Non-pigmented ciliary epithelial cell (primary cell): Measurements from ENCODE around the gene GNG7.
"Not testable (repeated sequence)": the region's sequence is repeated elsewhere in the genome, so short reads cannot be mapped to it uniquely, and the experiment has no call there.

ENCODE experiments used
- DNase-seq: peaks from one replicate; pipeline ENCODE4 v3.0.0-alpha.2; 2010; ENCODE audit warnings: low read depth

The GNG7 gene

GRCh38 chr19:2575734-2576481 is 126.6 kb downstream of the GNG7 start:
- no peak for DNase-seq

DNA sequence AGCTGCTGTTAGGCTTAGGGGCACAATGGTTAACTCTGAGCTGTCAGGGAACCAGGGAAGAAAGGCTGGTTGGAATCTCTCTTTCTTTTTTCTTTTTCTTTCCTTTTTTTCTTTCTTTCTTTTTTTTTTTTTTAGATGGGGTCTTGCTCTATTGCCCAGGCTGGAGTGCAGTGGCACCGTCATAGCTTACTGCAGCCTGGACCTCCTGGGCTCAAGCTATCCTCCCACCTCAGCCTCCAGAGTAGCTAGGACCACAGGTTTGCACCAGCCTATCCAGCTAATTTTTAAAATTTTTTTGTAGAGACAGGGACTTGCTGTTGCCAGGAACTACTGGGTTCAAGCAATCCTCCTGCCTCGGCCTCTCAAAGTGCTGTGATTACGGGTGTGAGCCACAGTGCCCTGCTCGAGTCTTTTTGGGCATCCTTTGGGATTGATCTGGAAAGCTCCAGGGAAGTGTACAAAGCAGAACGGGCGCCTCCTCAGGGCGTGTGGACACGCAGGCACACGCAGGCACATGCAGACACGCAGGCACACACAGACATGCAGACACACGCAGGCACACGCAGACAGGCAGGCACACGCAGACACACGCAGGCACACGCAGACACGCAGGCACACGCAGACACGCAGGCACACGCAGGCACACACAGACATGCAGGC is 127.4 kb downstream of the GNG7 start:
- no peak for DNase-seq

DNA sequence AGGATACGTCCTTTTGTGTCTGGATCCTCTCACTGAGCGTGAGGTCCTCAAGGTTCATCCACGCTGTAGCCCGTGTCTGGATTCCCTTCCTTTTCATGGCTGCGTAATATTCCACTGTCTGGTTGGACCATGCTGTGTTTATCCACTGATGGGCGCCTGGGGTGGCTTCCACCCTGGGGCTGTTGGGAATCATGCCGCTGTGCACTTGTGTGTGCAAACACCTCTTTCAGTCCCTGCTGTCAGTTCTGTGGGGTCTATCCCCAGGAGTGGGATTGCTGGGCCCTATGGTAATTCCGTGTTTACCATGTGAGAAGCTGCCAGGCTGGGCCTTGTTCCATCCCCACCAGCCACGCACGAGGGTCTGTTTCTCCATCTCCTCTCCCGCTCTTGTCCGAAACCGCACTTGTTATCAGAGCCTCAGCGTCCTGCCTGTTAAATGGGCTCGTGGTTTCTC is 128.0 kb downstream of the GNG7 start:
- no peak for DNase-seq

- no peak for DNase-seq
These were observed 128.6 kb downstream of the GNG7 start for GRCh38 chr19:2573916-2574315.

DNA sequence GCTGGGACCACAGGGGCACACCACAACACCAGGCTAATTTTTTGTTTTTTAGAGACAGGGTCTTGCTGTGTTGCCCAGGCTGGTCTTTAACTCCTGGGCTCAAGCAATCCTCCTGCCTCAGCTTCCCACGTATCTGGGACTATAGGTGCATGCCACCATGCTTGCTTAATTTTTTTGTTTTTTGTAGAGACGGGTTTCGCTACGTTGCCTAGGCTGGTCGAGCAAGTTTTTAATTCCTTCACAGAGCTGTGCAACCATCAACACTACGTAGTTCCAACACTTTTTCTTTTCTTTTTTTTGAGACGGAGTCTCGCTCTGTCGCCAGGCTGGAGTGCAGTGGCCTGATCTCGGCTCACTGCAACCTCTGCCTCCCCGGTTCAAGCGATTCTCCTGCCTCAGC is 130.3 kb downstream of the GNG7 start:
- not testable (repeated sequence) for DNase-seq

GRCh38 chr19:2569596-2570465 is 132.7 kb downstream of the GNG7 start:
- DNase-seq, result no peak

GRCh38 chr19:2567996-2568395 is 134.5 kb downstream of the GNG7 start:
- DNase-seq, result no peak

DNA sequence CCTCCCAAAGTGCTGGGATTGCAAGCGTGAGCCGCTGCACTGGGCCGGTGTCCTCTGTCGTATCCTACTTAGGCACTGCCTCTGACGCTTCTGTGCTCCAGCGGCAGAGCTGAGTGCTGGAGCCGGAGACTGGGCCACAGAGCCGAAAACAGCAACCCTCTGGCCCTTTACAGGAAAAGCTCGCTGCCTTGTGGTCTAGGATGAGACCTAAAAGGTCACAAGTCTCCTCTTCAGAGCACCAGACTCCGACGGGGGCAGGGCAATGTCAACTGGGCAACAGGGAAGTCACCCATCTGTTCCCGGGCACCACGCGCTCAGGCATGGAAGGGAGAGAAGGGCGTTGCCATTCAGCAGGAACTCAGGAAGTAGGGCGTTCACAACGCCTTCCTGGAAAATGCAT is 134.9 kb downstream of the GNG7 start:
- no peak for DNase-seq

DNA sequence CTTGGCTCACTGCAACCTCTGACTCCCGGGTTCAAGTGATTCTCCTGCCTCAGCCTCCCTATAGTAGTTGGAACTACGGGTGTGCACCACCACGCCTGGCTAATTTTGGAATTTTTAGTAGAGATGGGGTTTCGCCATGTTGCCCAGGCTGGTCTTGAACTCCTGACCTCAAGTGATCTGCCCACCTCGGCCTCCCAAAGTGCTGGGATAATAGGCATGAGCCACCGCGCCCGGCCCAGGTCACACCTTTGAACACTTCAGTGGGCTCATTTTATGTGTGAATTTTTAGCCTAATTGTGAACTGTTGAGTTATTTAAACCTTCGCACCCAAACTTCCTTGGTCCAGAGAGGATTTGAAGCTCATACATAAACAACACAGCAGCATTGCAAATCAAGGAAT is 138.9 kb downstream of the GNG7 start:
- not testable (repeated sequence) for DNase-seq

DNA sequence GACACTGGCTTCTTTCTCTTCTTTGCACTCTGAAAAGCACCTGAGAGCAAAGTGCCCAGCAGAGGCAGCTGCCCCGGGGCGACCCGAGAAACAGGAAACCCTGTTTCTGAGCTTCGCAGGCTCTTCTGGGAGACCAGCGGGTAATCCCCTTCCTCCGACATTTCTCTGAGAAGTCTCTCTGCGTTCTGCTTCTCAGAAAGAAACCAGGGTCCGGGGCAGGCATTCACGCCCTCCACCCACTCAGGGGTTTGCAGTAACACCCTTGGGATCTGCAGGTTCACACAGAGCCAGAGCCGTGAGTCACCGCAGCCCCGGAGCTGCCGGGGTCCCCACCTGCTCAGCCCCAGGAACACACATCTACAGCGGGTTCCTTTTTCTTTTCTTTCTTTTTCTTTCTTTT is 140.6 kb downstream of the GNG7 start:
- no peak for DNase-seq

DNA sequence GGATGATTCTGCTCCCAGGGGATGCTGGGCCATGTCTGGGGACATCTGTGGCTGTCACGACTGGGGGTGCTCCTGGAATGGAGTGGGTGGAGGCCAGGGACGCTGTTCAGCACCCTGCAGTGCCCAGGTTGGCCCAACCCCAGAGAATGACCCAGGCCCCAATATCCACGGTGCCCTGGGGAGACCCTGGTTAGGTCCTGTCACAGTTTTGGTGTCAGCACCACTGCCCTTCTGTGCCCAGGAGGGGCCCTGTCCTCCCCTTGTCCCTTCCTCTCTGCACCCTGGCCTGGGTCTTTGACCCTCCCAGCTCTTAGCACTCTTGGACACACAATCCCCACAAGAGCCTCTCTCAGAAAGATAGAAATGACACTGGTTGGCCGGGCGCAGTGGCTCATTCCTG is 141.3 kb downstream of the GNG7 start:
- no peak for DNase-seq

GRCh38 chr19:2560369-2560768 is 142.1 kb downstream of the GNG7 start:
- no peak for DNase-seq

- DNase-seq, result no peak
These were observed 144.0 kb downstream of the GNG7 start for GRCh38 chr19:2558543-2558942.

- DNase-seq, result not testable (repeated sequence)
These were observed 144.4 kb downstream of the GNG7 start for GRCh38 chr19:2558131-2558530.

GRCh38 chr19:2557093-2557440 is 145.4 kb downstream of the GNG7 start:
- DNase-seq, result no peak

DNA sequence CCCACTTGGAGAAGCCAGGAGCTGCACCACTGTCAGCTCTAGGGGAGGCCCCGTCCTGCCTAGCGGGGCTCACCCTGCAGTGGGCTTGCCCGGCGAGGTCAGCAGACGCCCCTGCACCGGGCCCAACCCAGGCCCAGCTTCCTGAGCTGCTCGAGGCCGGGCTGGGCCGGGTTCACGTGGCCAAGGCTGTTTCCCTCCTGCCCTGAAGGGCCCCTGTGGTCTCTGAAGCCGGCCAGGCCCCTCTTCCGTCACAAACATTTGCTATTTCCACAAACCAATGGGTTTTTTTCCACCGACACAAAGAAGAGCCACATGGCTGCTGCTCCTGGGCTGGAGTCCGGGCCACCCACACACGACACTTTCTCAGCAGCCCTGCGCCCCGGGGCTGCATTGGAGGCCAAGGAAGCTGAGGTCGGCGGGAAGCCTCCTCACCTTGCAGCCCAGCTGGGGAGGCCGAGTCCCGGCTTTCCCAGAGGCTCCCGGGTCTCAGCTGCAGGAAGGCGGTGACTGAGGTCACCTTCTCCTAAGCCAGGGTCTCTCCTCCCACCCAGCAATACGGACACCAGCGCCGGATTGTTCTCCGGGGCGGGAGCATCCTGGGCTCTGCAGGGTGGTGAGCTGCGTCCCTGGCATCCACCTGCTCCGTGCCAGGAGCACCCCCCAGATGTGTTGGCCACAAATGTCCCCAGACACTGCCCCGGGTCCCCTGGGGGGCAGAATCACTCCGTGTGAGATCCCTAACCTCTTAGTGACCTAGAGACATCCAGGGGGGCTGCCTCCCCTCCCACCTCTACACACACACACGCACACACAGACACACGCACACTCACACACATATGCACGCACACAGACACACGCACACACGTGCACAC is 146.0 kb downstream of the GNG7 start:
- no peak for DNase-seq

- DNase-seq, result no peak
These were observed 146.9 kb downstream of the GNG7 start for GRCh38 chr19:2555422-2556220.

DNA sequence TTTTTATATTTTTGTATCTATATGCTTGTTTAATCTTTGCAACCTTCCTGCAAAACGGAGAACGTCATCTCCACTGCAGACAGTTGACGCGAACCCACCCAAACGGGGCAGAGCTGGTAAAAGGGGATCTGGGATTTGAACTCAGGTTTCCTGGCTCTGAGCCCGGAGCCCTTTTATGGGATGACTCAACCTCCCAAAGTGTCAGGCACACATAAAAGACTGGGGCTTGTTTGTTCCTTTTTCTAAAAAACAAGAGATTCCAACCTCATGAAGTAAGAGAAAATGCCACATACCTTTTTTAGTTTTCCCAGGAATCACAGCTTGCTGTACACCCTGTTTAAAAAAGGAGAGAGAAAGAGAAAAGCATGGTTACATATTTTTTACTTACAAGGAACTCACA is 147.6 kb downstream of the GNG7 start:
- no peak for DNase-seq

- DNase-seq, result no peak
These were observed 149.0 kb downstream of the GNG7 start for GRCh38 chr19:2553510-2553909.

DNA sequence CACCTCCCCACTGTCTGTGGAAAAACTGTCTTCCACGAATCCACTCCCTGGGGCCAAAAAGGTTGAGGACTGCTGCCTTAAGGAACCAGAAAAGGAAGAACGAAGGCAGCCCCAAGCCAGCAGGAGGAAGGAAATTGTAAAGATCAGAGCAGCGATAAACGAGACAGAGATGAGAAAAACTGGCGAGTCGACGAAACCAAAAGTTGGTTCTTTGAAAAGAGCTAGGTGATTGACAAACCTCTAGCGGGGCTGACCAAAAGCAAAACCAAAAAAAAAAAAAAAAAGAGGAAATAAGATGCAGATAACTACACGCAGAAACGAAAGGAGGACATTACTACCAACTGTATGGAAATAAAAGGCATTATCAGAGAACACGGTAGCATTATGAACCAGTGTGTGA is 149.6 kb downstream of the GNG7 start:
- DNase-seq, result no peak

DNA sequence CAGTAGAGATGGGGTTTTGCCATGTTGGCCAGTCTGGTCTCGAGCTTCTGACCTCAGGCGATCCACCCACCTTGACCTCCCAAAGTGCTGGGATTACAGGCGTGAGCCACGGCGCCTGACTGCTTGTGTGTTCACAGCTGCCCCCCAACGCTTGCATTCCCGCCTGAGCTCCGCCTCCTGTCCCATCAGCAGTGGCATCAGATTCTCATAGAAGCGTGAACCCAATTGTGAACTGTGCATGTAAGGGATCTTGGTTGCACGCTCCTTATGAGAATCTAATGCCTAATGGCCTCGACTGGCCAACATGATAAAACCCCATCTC is 150.7 kb downstream of the GNG7 start:
- no peak for DNase-seq
